Measurements from ENCODE around the gene MGAT5B.

Gene MGAT5B

DNA sequence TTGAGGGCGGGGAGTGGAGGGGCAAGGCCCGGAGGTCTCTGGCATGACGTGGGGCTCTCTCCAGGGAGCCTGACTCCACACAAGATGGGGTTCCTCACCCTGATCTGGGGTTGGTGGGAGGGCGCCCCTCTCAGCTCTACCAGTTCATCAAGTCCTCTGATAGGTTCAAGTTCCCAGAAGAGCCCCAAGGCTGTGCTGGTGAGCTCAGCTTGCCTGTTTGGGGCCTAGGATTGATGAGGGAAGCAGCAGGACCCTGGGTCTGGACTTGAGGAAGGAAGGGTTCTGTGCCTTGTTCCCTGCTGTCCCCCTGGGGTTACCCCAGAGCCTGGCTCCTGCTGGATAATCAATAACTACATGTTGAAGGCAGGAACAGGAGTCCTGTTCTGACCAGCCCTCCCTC is 3.5 kb downstream of the MGAT5B start:
- no peak for DNase-seq (ENCODE audit: extremely low read depth, low read depth)
- TF ChIP-seq, protein P1, sequence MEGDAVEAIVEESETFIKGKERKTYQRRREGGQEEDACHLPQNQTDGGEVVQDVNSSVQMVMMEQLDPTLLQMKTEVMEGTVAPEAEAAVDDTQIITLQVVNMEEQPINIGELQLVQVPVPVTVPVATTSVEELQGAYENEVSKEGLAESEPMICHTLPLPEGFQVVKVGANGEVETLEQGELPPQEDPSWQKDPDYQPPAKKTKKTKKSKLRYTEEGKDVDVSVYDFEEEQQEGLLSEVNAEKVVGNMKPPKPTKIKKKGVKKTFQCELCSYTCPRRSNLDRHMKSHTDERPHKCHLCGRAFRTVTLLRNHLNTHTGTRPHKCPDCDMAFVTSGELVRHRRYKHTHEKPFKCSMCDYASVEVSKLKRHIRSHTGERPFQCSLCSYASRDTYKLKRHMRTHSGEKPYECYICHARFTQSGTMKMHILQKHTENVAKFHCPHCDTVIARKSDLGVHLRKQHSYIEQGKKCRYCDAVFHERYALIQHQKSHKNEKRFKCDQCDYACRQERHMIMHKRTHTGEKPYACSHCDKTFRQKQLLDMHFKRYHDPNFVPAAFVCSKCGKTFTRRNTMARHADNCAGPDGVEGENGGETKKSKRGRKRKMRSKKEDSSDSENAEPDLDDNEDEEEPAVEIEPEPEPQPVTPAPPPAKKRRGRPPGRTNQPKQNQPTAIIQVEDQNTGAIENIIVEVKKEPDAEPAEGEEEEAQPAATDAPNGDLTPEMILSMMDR (IDR thresholded peaks at IDR 0.05; ENCODE audit: low read depth, low read length): no peak

DNA sequence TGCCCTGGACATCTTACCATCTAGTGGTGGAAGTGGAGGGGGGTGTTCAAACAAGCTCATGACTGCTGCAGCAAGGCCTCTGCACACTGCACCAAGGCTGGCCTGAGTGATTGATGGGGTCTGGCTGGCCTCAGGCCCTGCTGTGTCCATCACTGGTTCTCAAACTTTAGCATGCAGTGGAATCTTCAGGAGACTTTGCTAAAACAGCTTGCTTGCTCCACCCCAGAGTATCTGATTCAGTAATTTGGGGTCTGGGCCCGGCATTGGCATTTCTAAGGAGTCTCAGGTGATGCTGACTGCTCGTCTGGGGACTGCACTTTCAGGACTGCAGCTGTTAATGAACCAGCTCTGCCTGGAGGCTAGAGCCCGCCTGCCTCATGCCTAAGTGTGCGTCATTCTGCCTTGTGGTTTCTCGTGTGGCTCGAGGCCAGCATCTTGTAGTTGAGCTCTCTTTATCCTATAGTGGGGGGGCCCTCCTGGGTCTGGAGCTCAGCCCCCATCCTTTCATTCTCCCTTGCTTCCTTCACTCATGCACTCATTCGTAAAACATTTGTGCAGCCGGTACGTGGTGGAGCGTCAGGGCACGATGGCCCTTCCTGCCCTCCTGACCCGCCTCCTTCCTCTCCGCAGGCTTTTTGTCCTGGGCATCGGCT is 4.1 kb downstream of the MGAT5B start:
- peak; percentile 63 for DNase-seq (ENCODE audit: extremely low read depth, low read depth)
- TF ChIP-seq, protein P1 (IDR thresholded peaks at IDR 0.05; ENCODE audit: low read depth, low read length): no peak

DNA sequence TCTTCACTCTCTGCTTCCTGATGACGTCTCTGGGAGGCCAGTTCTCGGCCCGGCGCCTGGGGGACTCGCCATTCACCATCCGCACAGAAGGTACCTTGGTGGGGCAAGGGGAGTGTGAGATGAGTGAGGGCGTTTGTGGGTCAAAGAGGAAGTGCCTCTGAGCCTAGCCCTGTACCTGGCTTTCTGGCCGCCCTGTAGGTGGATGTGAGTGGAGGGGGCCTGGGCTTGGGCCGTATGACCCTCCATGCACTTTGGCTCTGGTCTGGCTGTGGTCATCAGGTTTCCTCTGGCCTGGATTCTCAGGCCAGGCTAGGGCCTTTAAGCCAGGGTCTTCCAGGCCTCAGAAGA is 4.6 kb downstream of the MGAT5B start:
- TF ChIP-seq, protein P1 (IDR thresholded peaks at IDR 0.05; ENCODE audit: low read depth, low read length): no peak
- DNase-seq (ENCODE audit: extremely low read depth, low read depth): no peak

DNA sequence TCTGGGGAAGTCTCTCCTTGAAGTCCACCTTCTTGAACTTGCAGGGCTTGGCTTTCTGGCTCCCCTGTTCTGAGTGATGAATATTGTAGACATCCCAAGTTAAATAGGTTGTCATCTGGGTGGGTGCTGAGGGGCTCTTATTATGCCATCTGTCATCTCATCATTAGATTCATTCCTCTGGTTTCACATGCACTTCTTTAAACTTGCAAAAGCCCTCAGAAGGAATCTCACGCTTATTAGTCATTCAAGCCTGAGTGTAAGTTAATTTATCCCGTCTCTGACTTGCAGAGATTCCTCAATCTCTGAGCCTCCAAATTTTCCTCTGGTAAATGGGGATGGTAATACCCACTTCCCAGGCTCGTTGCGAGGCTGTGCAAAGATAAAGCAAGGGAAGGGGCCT is 5.7 kb downstream of the MGAT5B start:
- TF ChIP-seq, protein P1 (IDR thresholded peaks at IDR 0.05; ENCODE audit: low read depth, low read length): no peak
- DNase-seq (ENCODE audit: extremely low read depth, low read depth): no peak

DNA sequence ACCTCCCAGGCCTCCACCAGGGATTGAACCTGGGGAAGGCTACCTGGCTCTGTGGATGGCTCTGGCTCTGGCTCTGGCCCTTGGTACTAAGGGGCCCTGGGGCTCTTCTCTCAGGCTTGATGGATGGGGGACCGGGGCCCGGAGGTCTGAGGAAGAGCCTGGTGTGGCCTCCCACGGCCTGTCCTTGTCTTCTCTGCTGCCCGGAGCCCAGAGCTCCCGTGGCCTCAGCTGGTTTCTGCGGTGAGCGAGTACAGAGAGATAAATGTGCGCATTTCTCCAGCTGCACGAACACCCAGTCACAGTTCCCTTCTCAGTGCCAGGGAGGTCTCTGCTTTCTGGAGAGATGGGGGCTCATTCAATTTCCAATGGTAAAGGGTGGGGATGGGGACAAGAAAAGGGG is 9.2 kb downstream of the MGAT5B start:
- TF ChIP-seq, protein P1 (IDR thresholded peaks at IDR 0.05; ENCODE audit: low read depth, low read length): no peak
- no peak for DNase-seq (ENCODE audit: extremely low read depth, low read depth)

DNA sequence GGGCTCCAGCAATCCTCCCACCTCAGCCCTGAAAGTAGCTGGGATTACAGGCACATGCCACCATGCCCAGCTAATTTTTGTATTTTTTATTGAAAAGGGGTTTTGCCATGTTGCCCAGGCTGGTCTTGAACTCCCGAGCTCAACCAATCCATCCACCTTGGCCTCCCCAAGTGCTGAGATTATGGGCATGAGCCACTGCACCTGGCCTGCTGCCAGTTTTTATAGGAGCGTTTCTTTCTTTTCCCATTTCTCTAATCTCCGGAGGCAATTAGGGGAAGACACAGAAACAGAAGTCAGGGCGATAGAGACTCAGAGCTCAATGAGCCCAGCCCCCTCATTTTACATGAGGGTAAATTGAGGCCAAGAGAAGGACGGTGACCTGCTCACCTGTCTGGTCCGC is 10.4 kb downstream of the MGAT5B start:
- TF ChIP-seq, protein P1 (IDR thresholded peaks at IDR 0.05; ENCODE audit: low read depth, low read length): no peak
- DNase-seq (ENCODE audit: extremely low read depth, low read depth): no peak

DNA sequence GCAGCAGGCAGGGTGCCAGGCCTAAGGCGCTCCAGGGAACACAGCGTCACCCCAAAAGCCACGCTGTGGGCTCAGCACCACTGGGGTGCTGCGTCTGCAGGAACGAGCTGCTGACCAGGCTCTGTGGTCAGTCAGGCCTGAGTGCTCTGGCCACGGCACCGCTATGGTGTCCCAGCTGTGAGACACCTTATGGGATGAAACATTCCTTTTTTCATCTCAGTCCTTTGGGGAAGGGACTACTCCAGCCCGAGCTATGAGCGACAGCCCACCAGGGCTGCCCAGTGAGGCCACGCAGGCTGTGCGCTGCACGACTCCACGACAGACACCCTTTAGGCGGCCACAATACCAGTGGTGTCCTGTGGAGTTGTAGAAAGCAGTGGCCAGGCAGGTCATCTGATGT is 11.1 kb downstream of the MGAT5B start:
- DNase-seq (ENCODE audit: extremely low read depth, low read depth): no peak
- TF ChIP-seq, protein P1 (IDR thresholded peaks at IDR 0.05; ENCODE audit: low read depth, low read length): no peak

Measured in AG09319 (cell line).